Liver (tissue), 9 donors: ENCODE data around the gene UNC5A. TPM values are rescaled to one million over a fixed set of nuclear protein-coding genes. Genes with fewer than 3 reads are reported as not detected.
A peak's percentile ranks its signal among the peaks of the same experiment; 100 is the strongest.

ENCODE experiments used
- DNase-seq: peaks from one replicate; pipeline ENCODE4 v3.0.0-alpha.2; 2017; ENCODE audit warnings: low spot score
- H3K27ac ChIP-seq, 2 donors: one replicate each; pipeline ENCODE4 v1.7.0; 2013; ENCODE audit warnings: inconsistent platforms in 2 of 2, low read length in 2 of 2, control low read depth in 1 of 2, low read depth in 1 of 2, mild to moderate bottlenecking in 1 of 2
- H3K27me3 ChIP-seq, 4 donors: one replicate each; pipeline versions ENCODE4 v1.6.1 to v1.7.0; 2013; ENCODE audit warnings: low read length in 3 of 4, inconsistent platforms in 1 of 4, mild to moderate bottlenecking in 1 of 4, moderate library complexity in 1 of 4; ENCODE audit not compliant: control insufficient read depth in 4 of 4, insufficient read depth in 4 of 4
- H3K36me3 ChIP-seq, 4 donors: one replicate each; pipeline versions ENCODE4 v1.6.1 to v1.7.0; 2013; ENCODE audit warnings: low read length in 3 of 4, mild to moderate bottlenecking in 3 of 4, low read depth in 1 of 4, moderate library complexity in 1 of 4; ENCODE audit not compliant: control insufficient read depth in 4 of 4, insufficient read depth in 3 of 4
- H3K4me1 ChIP-seq, 4 donors: one replicate each; pipeline versions ENCODE4 v1.6.1 to v1.7.0; 2013; ENCODE audit warnings: low read length in 3 of 4, mild to moderate bottlenecking in 3 of 4, moderate library complexity in 1 of 4; ENCODE audit not compliant: control insufficient read depth in 4 of 4, insufficient read depth in 4 of 4
- H3K4me3 ChIP-seq, 3 donors: one replicate each; pipeline versions ENCODE4 v1.6.1 to v1.7.0; 2013; ENCODE audit warnings: low read length in 3 of 3, control low read depth in 1 of 3, low read depth in 1 of 3, mild to moderate bottlenecking in 1 of 3
- H3K9ac ChIP-seq, 2 donors: one replicate each; pipeline ENCODE4 v1.7.0; 2013; ENCODE audit warnings: low read length in 2 of 2, mild to moderate bottlenecking in 2 of 2, moderate library complexity in 2 of 2, control low read depth in 1 of 2, low read depth in 1 of 2
- H3K9me3 ChIP-seq, 4 donors: one replicate each; pipeline versions ENCODE4 v1.6.1 to v1.7.0; 2013; ENCODE audit warnings: low read length in 3 of 4; ENCODE audit not compliant: control insufficient read depth in 4 of 4
- CTCF ChIP-seq: fragments of 150-350 bp; IDR thresholded peaks from 2 replicates; pipeline ENCODE4 v1.5.1; 2017; ENCODE audit warnings: improper control_type of control experiment, low read depth, low read length; ENCODE audit not compliant: missing input control
- EGR1 ChIP-seq, 2 donors: IDR thresholded peaks; 2 replicates each; pipeline ENCODE4 v1.6.1; 2016 to 2018; ENCODE audit warnings: antibody characterized with exemption in 2 of 2, low read depth in 2 of 2
- FOXA1 ChIP-seq: IDR thresholded peaks from 2 replicates; pipeline ENCODE4 v1.6.1; 2016; ENCODE audit warnings: antibody characterized with exemption
- GABPA ChIP-seq, 2 donors: IDR thresholded peaks in 1 of 2; conservative IDR thresholded peaks in 1 of 2; 2 replicates each; pipeline ENCODE4 v1.6.1; 2016; ENCODE audit warnings: antibody characterized with exemption in 2 of 2, mild to moderate bottlenecking in 1 of 2, moderate library complexity in 1 of 2
- HNF4A ChIP-seq, 2 donors: conservative IDR thresholded peaks; 2 replicates each; pipeline ENCODE4 v1.6.1; 2016; ENCODE audit warnings: antibody characterized with exemption in 2 of 2, mild to moderate bottlenecking in 2 of 2
- JUND ChIP-seq, 2 donors: IDR thresholded peaks; 2 replicates each; pipeline ENCODE4 v1.6.1; 2016; ENCODE audit warnings: antibody characterized with exemption in 2 of 2
- NR2F2 ChIP-seq: IDR thresholded peaks from 2 replicates; pipeline ENCODE4 v1.6.1; 2016; ENCODE audit warnings: antibody characterized with exemption
- RAD21 ChIP-seq, 2 donors: IDR thresholded peaks; 2 replicates each; pipeline ENCODE4 v1.6.1; 2016; ENCODE audit warnings: antibody characterized with exemption in 2 of 2, mild to moderate bottlenecking in 2 of 2
- REST ChIP-seq: IDR thresholded peaks from 2 replicates; pipeline ENCODE4 v1.6.1; 2016; ENCODE audit warnings: antibody characterized with exemption, mild to moderate bottlenecking
- SP1 ChIP-seq: IDR thresholded peaks from 2 replicates; pipeline ENCODE4 v1.6.1; 2018; ENCODE audit warnings: antibody characterized with exemption, mild to moderate bottlenecking
- TAF1 ChIP-seq: conservative IDR thresholded peaks from 2 replicates; pipeline ENCODE4 v1.6.1; 2016; ENCODE audit warnings: antibody characterized with exemption, mild to moderate bottlenecking
- ZBTB33 ChIP-seq: IDR thresholded peaks from 2 replicates; pipeline ENCODE4 v1.6.1; 2016; ENCODE audit warnings: antibody characterized with exemption
- WGBS: extraction: QIAGEN DNeasy Blood & Tissue Kit; methylation state at CpG from one replicate; pipeline ENCODE4 v1.1.7; 2013; 5-methylcytosine and 5-hydroxymethylcytosine counted together
- polyA plus RNA-seq, 2 donors: library from polyadenylated mRNA; stranded (reverse) in 1 of 2; unstranded in 1 of 2; fragments of 200-250 nt in 1 of 2; fragments of >200 nt in 1 of 2; fragmentation: Nextera tagmentation in 1 of 2; extraction: Ambion mirVana in 1 of 2; gene quantifications; one replicate each; pipeline versions ENCODE4 v1.2.1 to v1.2.3, GENCODE V29; 2013 to 2015
- total RNA-seq, 2 donors: library from RNA; depleted of rRNA; stranded (reverse); fragments of >200 nt; gene quantifications; one replicate each; pipeline ENCODE4 v1.2.3, GENCODE V29; 2014
- donor health status: healthy.
- donor health status: healthy.
- donor health status: healthy.
- donor health status: healthy.
- donor health status: healthy.

Gene UNC5A
- total and polyA plus RNA-seq, 4 donors = under 0.01 to 0.07 (median 0.03) TPM; not detected in 1

- TF ChIP-seq NR2F2 = no peak
- peak in 1 of 2 donors; percentile 52 for TF ChIP-seq RAD21 (IDR thresholded peaks at IDR 0.05)
- no peak for TF ChIP-seq REST
- TF ChIP-seq FOXA1 = no peak
- TF ChIP-seq TAF1 = no peak
- TF ChIP-seq EGR1 (IDR thresholded peaks at IDR 0.05; ENCODE audit: low read depth in 2 of 2) = no peak
- TF ChIP-seq CTCF = peak; percentile 19
- TF ChIP-seq SP1 = no peak
- Histone ChIP-seq H3K9ac (no peak overlapping the region), H3K4me3 (no peak overlapping the region), H3K27ac (no peak overlapping the region), H3K9me3 (no peaks in the 10 kb centered on the region), H3K36me3 (no peaks in the 10 kb centered on the region), H3K27me3 (peaks cover 3 to 19% (median 8%) of the 10 kb centered on the region in 4 donors), H3K4me1 (peaks cover 8 to 23% (median 14%) of the 10 kb centered on the region in 4 donors)
- WGBS = 38% methylated on average over 37 of the region's 37 CpGs
- DNase-seq = peak; percentile 50
Measured at GRCh38 chr5:176812269-176813259, 2.2 kb downstream of the UNC5A start.

GRCh38 chr5:176813587-176814312 is 3.4 kb downstream of the UNC5A start:
- Histone ChIP-seq H3K36me3 (no peaks in the 10 kb centered on the region), H3K27me3 (peaks cover 3 to 19% (median 9%) of the 10 kb centered on the region in 4 donors), H3K27ac (no peak overlapping the region), H3K4me3 (no peak overlapping the region), H3K4me1 (peaks cover 12 to 23% (median 14%) of the 10 kb centered on the region in 4 donors), H3K9me3 (no peaks in the 10 kb centered on the region), H3K9ac (no peak overlapping the region)
- WGBS = 85% methylated on average over 16 of the region's 16 CpGs
- no peak for DNase-seq
- TF ChIP-seq JUND (IDR thresholded peaks at IDR 0.05) = no peak
- TF ChIP-seq HNF4A (conservative IDR thresholded peaks at IDR 0.05) = no peak
- TF ChIP-seq ZBTB33 = no peak
- no peak for TF ChIP-seq GABPA (IDR thresholded peaks at IDR 0.05 in 1 of 2, conservative IDR thresholded peaks at IDR 0.05 in 1 of 2)
- TF ChIP-seq RAD21 (IDR thresholded peaks at IDR 0.05) = no peak
